ENCODE data around the gene DDX18.
"Not testable (repeated sequence)": the region's sequence is repeated elsewhere in the genome, so short reads cannot be mapped to it uniquely, and the experiment has no call there.

The DDX18 gene

GRCh38 chr2:117801826-117802225 lies 12.7 kb upstream of the DDX18 start:
- Histone ChIP-seq H3K27me3 (replicated peaks; ENCODE audit: control insufficient read depth, insufficient read depth, low read length, poor library complexity, severe bottlenecking) (no peaks in the 10 kb centered on the region), H3K4me1 (ENCODE audit: control insufficient read depth, insufficient read depth, low read length, poor library complexity, severe bottlenecking) (no peaks in the 10 kb centered on the region), H3K9me3 (ENCODE audit: control insufficient read depth, low read length) (no peaks in the 10 kb centered on the region), H3K4me3 (ENCODE audit: insufficient read depth, low read depth, low read length, poor library complexity, severe bottlenecking) (no peak overlapping the region), H3K27ac (ENCODE audit: insufficient read depth, low read length, poor library complexity, severe bottlenecking) (no peak overlapping the region), H3K36me3 (ENCODE audit: control insufficient read depth, insufficient read depth, low read length) (no peaks in the 10 kb centered on the region)
- DNase-seq: no peak

GRCh38 chr2:117803644-117804325 lies 10.7 kb upstream of the DDX18 start:
- H3K27me3 ChIP-seq (replicated peaks; ENCODE audit: control insufficient read depth, insufficient read depth, low read length, poor library complexity, severe bottlenecking); H3K36me3 ChIP-seq (ENCODE audit: control insufficient read depth, insufficient read depth, low read length); H3K4me1 ChIP-seq (ENCODE audit: control insufficient read depth, insufficient read depth, low read length, poor library complexity, severe bottlenecking); H3K27ac ChIP-seq (ENCODE audit: insufficient read depth, low read length, poor library complexity, severe bottlenecking); H3K4me3 ChIP-seq (ENCODE audit: insufficient read depth, low read depth, low read length, poor library complexity, severe bottlenecking); H3K9me3 ChIP-seq (ENCODE audit: control insufficient read depth, low read length): not testable (repeated sequence)
- DNase-seq: peak in 1 of 3 donors; percentile 5

- no peak overlapping the region for H3K4me3 ChIP-seq (ENCODE audit: insufficient read depth, low read depth, low read length, poor library complexity, severe bottlenecking)
- no peaks in the 10 kb centered on the region for H3K27me3 ChIP-seq (replicated peaks; ENCODE audit: control insufficient read depth, insufficient read depth, low read length, poor library complexity, severe bottlenecking)
- H3K4me1 ChIP-seq (ENCODE audit: control insufficient read depth, insufficient read depth, low read length, poor library complexity, severe bottlenecking): peaks cover 27% of the 10 kb centered on the region
- no peak for DNase-seq
- no peak overlapping the region for H3K27ac ChIP-seq (ENCODE audit: insufficient read depth, low read length, poor library complexity, severe bottlenecking)
- no peaks in the 10 kb centered on the region for H3K9me3 ChIP-seq (ENCODE audit: control insufficient read depth, low read length)
- peaks cover 4% of the 10 kb centered on the region for H3K36me3 ChIP-seq (ENCODE audit: control insufficient read depth, insufficient read depth, low read length)
Observed at GRCh38 chr2:117812443-117812842, 2.0 kb upstream of the DDX18 start.

- peak overlapping the region; percentile 92 for H3K27ac ChIP-seq (ENCODE audit: insufficient read depth, low read length, poor library complexity, severe bottlenecking)
- H3K4me1 ChIP-seq (ENCODE audit: control insufficient read depth, insufficient read depth, low read length, poor library complexity, severe bottlenecking): peaks cover 27% of the 10 kb centered on the region
- peaks cover 39% of the 10 kb centered on the region for H3K36me3 ChIP-seq (ENCODE audit: control insufficient read depth, insufficient read depth, low read length)
- DNase-seq: no peak
- no peaks in the 10 kb centered on the region for H3K9me3 ChIP-seq (ENCODE audit: control insufficient read depth, low read length)
- peak overlapping the region; percentile 54 for H3K4me3 ChIP-seq (ENCODE audit: insufficient read depth, low read depth, low read length, poor library complexity, severe bottlenecking)
- no peaks in the 10 kb centered on the region for H3K27me3 ChIP-seq (replicated peaks; ENCODE audit: control insufficient read depth, insufficient read depth, low read length, poor library complexity, severe bottlenecking)
Observed at GRCh38 chr2:117815946-117816345, 1.5 kb downstream of the DDX18 start.

- no peak for DNase-seq
- Histone ChIP-seq H3K4me1 (ENCODE audit: control insufficient read depth, insufficient read depth, low read length, poor library complexity, severe bottlenecking) (peaks cover 23% of the 10 kb centered on the region), H3K36me3 (ENCODE audit: control insufficient read depth, insufficient read depth, low read length) (peaks cover 69% of the 10 kb centered on the region)
Observed at GRCh38 chr2:117818921-117819320, 4.4 kb downstream of the DDX18 start.

GRCh38 chr2:117820444-117820843 lies 6.0 kb downstream of the DDX18 start:
- H3K27ac ChIP-seq (ENCODE audit: insufficient read depth, low read length, poor library complexity, severe bottlenecking): no peak overlapping the region
- no peaks in the 10 kb centered on the region for H3K27me3 ChIP-seq (replicated peaks; ENCODE audit: control insufficient read depth, insufficient read depth, low read length, poor library complexity, severe bottlenecking)
- no peak overlapping the region for H3K4me3 ChIP-seq (ENCODE audit: insufficient read depth, low read depth, low read length, poor library complexity, severe bottlenecking)
- H3K9me3 ChIP-seq (ENCODE audit: control insufficient read depth, low read length): no peaks in the 10 kb centered on the region
- no peak for DNase-seq
- peaks cover 15% of the 10 kb centered on the region for H3K4me1 ChIP-seq (ENCODE audit: control insufficient read depth, insufficient read depth, low read length, poor library complexity, severe bottlenecking)
- peaks cover 82% of the 10 kb centered on the region for H3K36me3 ChIP-seq (ENCODE audit: control insufficient read depth, insufficient read depth, low read length)

More at GRCh38 chr2:117818921-117819320, 4.4 kb downstream of the DDX18 start:
- Histone ChIP-seq H3K27ac (ENCODE audit: insufficient read depth, low read length, poor library complexity, severe bottlenecking) (peak overlapping the region; percentile 16), H3K4me3 (ENCODE audit: insufficient read depth, low read depth, low read length, poor library complexity, severe bottlenecking) (no peak overlapping the region), H3K27me3 (replicated peaks; ENCODE audit: control insufficient read depth, insufficient read depth, low read length, poor library complexity, severe bottlenecking) (no peaks in the 10 kb centered on the region), H3K9me3 (ENCODE audit: control insufficient read depth, low read length) (no peaks in the 10 kb centered on the region)

GRCh38 chr2:117825437-117825836 lies 10.9 kb downstream of the DDX18 start:
- Histone ChIP-seq H3K36me3 (ENCODE audit: control insufficient read depth, insufficient read depth, low read length) (peaks cover 97% of the 10 kb centered on the region), H3K27ac (ENCODE audit: insufficient read depth, low read length, poor library complexity, severe bottlenecking) (no peak overlapping the region), H3K4me1 (ENCODE audit: control insufficient read depth, insufficient read depth, low read length, poor library complexity, severe bottlenecking) (no peaks in the 10 kb centered on the region), H3K9me3 (ENCODE audit: control insufficient read depth, low read length) (no peaks in the 10 kb centered on the region), H3K4me3 (ENCODE audit: insufficient read depth, low read depth, low read length, poor library complexity, severe bottlenecking) (no peak overlapping the region), H3K27me3 (replicated peaks; ENCODE audit: control insufficient read depth, insufficient read depth, low read length, poor library complexity, severe bottlenecking) (no peaks in the 10 kb centered on the region)
- no peak for DNase-seq

GRCh38 chr2:117827464-117827863 lies 13.0 kb downstream of the DDX18 start:
- not testable (repeated sequence) for DNase-seq; H3K4me3 ChIP-seq (ENCODE audit: insufficient read depth, low read depth, low read length, poor library complexity, severe bottlenecking); H3K4me1 ChIP-seq (ENCODE audit: control insufficient read depth, insufficient read depth, low read length, poor library complexity, severe bottlenecking); H3K27ac ChIP-seq (ENCODE audit: insufficient read depth, low read length, poor library complexity, severe bottlenecking); H3K9me3 ChIP-seq (ENCODE audit: control insufficient read depth, low read length); H3K27me3 ChIP-seq (replicated peaks; ENCODE audit: control insufficient read depth, insufficient read depth, low read length, poor library complexity, severe bottlenecking)
- H3K36me3 ChIP-seq (ENCODE audit: control insufficient read depth, insufficient read depth, low read length): peaks cover 91% of the 10 kb centered on the region

- peaks cover 80% of the 10 kb centered on the region for H3K36me3 ChIP-seq (ENCODE audit: control insufficient read depth, insufficient read depth, low read length)
- H3K27ac ChIP-seq (ENCODE audit: insufficient read depth, low read length, poor library complexity, severe bottlenecking): no peak overlapping the region
- no peak for DNase-seq
Observed at GRCh38 chr2:117828870-117829269, 14.4 kb downstream of the DDX18 start.

GRCh38 chr2:117832332-117832731 lies 17.8 kb downstream of the DDX18 start:
- Histone ChIP-seq H3K36me3 (ENCODE audit: control insufficient read depth, insufficient read depth, low read length) (peaks cover 47% of the 10 kb centered on the region), H3K27me3 (replicated peaks; ENCODE audit: control insufficient read depth, insufficient read depth, low read length, poor library complexity, severe bottlenecking) (no peaks in the 10 kb centered on the region), H3K27ac (ENCODE audit: insufficient read depth, low read length, poor library complexity, severe bottlenecking) (no peak overlapping the region), H3K9me3 (ENCODE audit: control insufficient read depth, low read length) (no peaks in the 10 kb centered on the region), H3K4me3 (ENCODE audit: insufficient read depth, low read depth, low read length, poor library complexity, severe bottlenecking) (no peak overlapping the region), H3K4me1 (ENCODE audit: control insufficient read depth, insufficient read depth, low read length, poor library complexity, severe bottlenecking) (peaks cover 4% of the 10 kb centered on the region)
- DNase-seq: no peak

More at GRCh38 chr2:117828870-117829269, 14.4 kb downstream of the DDX18 start:
- Histone ChIP-seq H3K27me3 (replicated peaks; ENCODE audit: control insufficient read depth, insufficient read depth, low read length, poor library complexity, severe bottlenecking) (no peaks in the 10 kb centered on the region), H3K9me3 (ENCODE audit: control insufficient read depth, low read length) (no peaks in the 10 kb centered on the region), H3K4me1 (ENCODE audit: control insufficient read depth, insufficient read depth, low read length, poor library complexity, severe bottlenecking) (no peaks in the 10 kb centered on the region), H3K4me3 (ENCODE audit: insufficient read depth, low read depth, low read length, poor library complexity, severe bottlenecking) (no peak overlapping the region)
